HepG2 (cell line): ENCODE measurements around the gene CCDC191. TPM values are rescaled to one million over a fixed set of nuclear protein-coding genes. Genes with fewer than 3 reads are reported as not detected.

Experiments used
- ATAC-seq: fragments of 200-7000 bp; cut with Tn5 transposase; 3 replicates; pipeline ENCODE4 v1.9.1; 2020; ENCODE audit warnings: mild to moderate bottlenecking, moderate library complexity
- BruUV-seq: library from RNA; stranded (reverse); fragments of 400-500 nt; replicated peaks from 2 replicates; lab custom pipeline; 2021; lab: Mats Ljungman, UMichigan
- CTCF ChIA-PET: fragments of 300-600 bp; formaldehyde crosslinking; extraction: SDS; loops from one replicate; lab custom pipeline; 2021; ENCODE audit warnings: low total read pairs, inconsistent platforms, low intra/inter-chr PET ratio; lab: Yijun Ruan, JAX
- POLR2A ChIA-PET: fragments of 350-600 bp; sonication (Branson Sonifier 250); formaldehyde crosslinking; loops from one replicate; lab custom pipeline; 2020; ENCODE audit warnings: antibody characterized with exemption, inconsistent platforms; lab: Yijun Ruan, JAX
- DNase-seq: peaks from one replicate; pipeline ENCODE4 v3.0.0-alpha.2; 2015; ENCODE audit warnings: low spot score
- FAIRE-seq: peaks from 3 replicates; lab custom pipeline; 2011; peaks lifted over from hg19 to GRCh38; lab: Jason Lieb, UNC
- H2AFZ ChIP-seq: one replicate; pipeline ENCODE4 v1.6.1; 2011; ENCODE audit warnings: low read length, inconsistent platforms
- H3K27ac ChIP-seq: fragments of 300-600 bp; 3 replicates; pipeline ENCODE4 v1.8.0; 2011; ENCODE audit warnings: mixed run types, mild to moderate bottlenecking, mixed read lengths, low read length, inconsistent platforms; ENCODE audit not compliant: insufficient read depth; ENCODE audit errors: extremely low read length
- H3K27me3 ChIP-seq, 2 experiments: fragments of 200-600 bp in 1 of 2; 2 replicates in 1 of 2; 3 replicates in 1 of 2; pipeline versions ENCODE4 v1.6.0 to v1.8.0; 2011; ENCODE audit warnings: low read length in 2 of 2, mild to moderate bottlenecking in 2 of 2, moderate library complexity in 2 of 2, inconsistent platforms in 1 of 2; ENCODE audit not compliant: insufficient read depth in 2 of 2, control insufficient read depth in 1 of 2
- H3K36me3 ChIP-seq, 2 experiments: fragments of 200-600 bp in 1 of 2; replicated peaks in 1 of 2; 2 replicates in 1 of 2; 3 replicates in 1 of 2; pipeline versions ENCODE4 v1.5.1 to v1.8.0; 2011; ENCODE audit warnings: low read length in 2 of 2, inconsistent platforms in 1 of 2; ENCODE audit not compliant: insufficient read depth in 2 of 2, control insufficient read depth in 1 of 2
- H3K4me1 ChIP-seq: 2 replicates; pipeline ENCODE4 v1.5.1; 2012; ENCODE audit warnings: low read length, inconsistent platforms; ENCODE audit not compliant: insufficient read depth
- H3K4me2 ChIP-seq: 2 replicates; pipeline ENCODE4 v1.6.0; 2011; ENCODE audit warnings: low read depth, low read length, inconsistent platforms
- H3K4me3 ChIP-seq, 3 experiments: fragments of 200-600 bp in 1 of 3; sonication (generic), shearing (Covaris generic) in 1 of 3; replicated peaks in 1 of 3; 2 replicates each; pipeline ENCODE4 v1.5.1; 2011 to 2016; ENCODE audit warnings: low read length in 3 of 3, inconsistent platforms in 2 of 3, low read depth in 2 of 3, mild to moderate bottlenecking in 2 of 3, control low read depth in 1 of 3, mixed read lengths in 1 of 3; ENCODE audit not compliant: insufficient read depth in 1 of 3
- H3K79me2 ChIP-seq: one replicate; pipeline ENCODE4 v1.6.1; 2011; ENCODE audit warnings: low read length, inconsistent platforms; ENCODE audit not compliant: insufficient read depth
- H3K9ac ChIP-seq: 2 replicates; pipeline ENCODE4 v1.6.0; 2011; ENCODE audit warnings: mild to moderate bottlenecking, low read depth, low read length, inconsistent platforms; ENCODE audit not compliant: insufficient read depth
- H3K9me3 ChIP-seq: 2 replicates; pipeline ENCODE4 v1.5.1; 2012; ENCODE audit warnings: mild to moderate bottlenecking, low read length
- H4K20me1 ChIP-seq: 2 replicates; pipeline ENCODE4 v1.6.0; 2011; ENCODE audit warnings: inconsistent platforms, mild to moderate bottlenecking, low read length, moderate library complexity; ENCODE audit not compliant: insufficient read depth
- FOXJ3 ChIP-seq: sonication (generic); formaldehyde crosslinking; IDR thresholded peaks from 2 replicates; pipeline ENCODE4 v1.4.0; 2020; ENCODE audit warnings: missing genetic modification reagents, mild to moderate bottlenecking, borderline replicate concordance
- ISX ChIP-seq: sonication (generic); formaldehyde crosslinking; conservative IDR thresholded peaks from 2 replicates; pipeline ENCODE4 v1.5.0; 2020; ENCODE audit warnings: missing genetic modification reagents
- MEF2D ChIP-seq: sonication (generic); formaldehyde crosslinking; IDR thresholded peaks from 2 replicates; pipeline ENCODE4 v1.5.1; 2020; ENCODE audit warnings: mild to moderate bottlenecking, missing genetic modification reagents
- NRL ChIP-seq: sonication (generic); formaldehyde crosslinking; IDR thresholded peaks from 2 replicates; pipeline ENCODE4 v1.5.0; 2020; ENCODE audit warnings: missing genetic modification reagents, mild to moderate bottlenecking, moderate library complexity, borderline replicate concordance
- PHF8 ChIP-seq: sonication (generic); formaldehyde crosslinking; IDR thresholded peaks from 2 replicates; pipeline ENCODE4 v1.5.0; 2020; ENCODE audit warnings: missing genetic modification reagents
- PLRG1 ChIP-seq: fragments of 450-650 bp; conservative IDR thresholded peaks from 2 replicates; pipeline ENCODE4 v1.6.1; 2016
- POGZ ChIP-seq: sonication (generic); formaldehyde crosslinking; IDR thresholded peaks from 2 replicates; pipeline ENCODE4 v1.4.0; 2020; ENCODE audit warnings: mild to moderate bottlenecking, missing genetic modification reagents
- RARA ChIP-seq: IDR thresholded peaks from 2 replicates; pipeline ENCODE4 v1.6.1; 2016; ENCODE audit warnings: missing genetic modification reagents, missing compliant biosample characterization
- SIN3A ChIP-seq: IDR thresholded peaks from 2 replicates; pipeline ENCODE4 v1.6.1; 2011; ENCODE audit warnings: low read depth, mild to moderate bottlenecking, control low read depth, low read length, borderline replicate concordance
- XRCC5 ChIP-seq: fragments of 200-400 bp; formaldehyde crosslinking; optimal IDR thresholded peaks from 2 replicates; pipeline ENCODE3; 2017; ENCODE audit warnings: mild to moderate bottlenecking, low read length
- ZFP90 ChIP-seq: sonication (generic); formaldehyde crosslinking; IDR thresholded peaks from 2 replicates; pipeline ENCODE4 v1.8.0; 2022; ENCODE audit warnings: missing genetic modification reagents, mild to moderate bottlenecking, inconsistent platforms, borderline replicate concordance
- ZNF136 ChIP-seq: sonication (generic); formaldehyde crosslinking; IDR thresholded peaks from 2 replicates; pipeline ENCODE4 v1.8.1; 2022; ENCODE audit warnings: low read depth, mild to moderate bottlenecking, moderate library complexity, missing genetic modification reagents
- ZSCAN20 ChIP-seq: sonication (generic); formaldehyde crosslinking; IDR thresholded peaks from 2 replicates; pipeline ENCODE4 v1.4.0; 2020; ENCODE audit warnings: missing genetic modification reagents, mild to moderate bottlenecking, borderline replicate concordance
- ZSCAN30 ChIP-seq: sonication (generic); formaldehyde crosslinking; IDR thresholded peaks from 2 replicates; pipeline ENCODE4 v1.5.0; 2020; ENCODE audit warnings: mild to moderate bottlenecking, missing genetic modification reagents
- ZSCAN9 ChIP-seq: IDR thresholded peaks from 2 replicates; pipeline ENCODE4 v1.6.1; 2016; ENCODE audit warnings: borderline replicate concordance
- WGBS: methylation state at CpG from one replicate; pipeline ENCODE4 v1.1.6; 2017; ENCODE audit warnings: low lambda C conversion rate; 5-methylcytosine and 5-hydroxymethylcytosine counted together
- in situ Hi-C: cut with HindIII; loops from 2 replicates; pipeline ENCODE4 v1.10.0; 2017; ENCODE audit warnings: low pct_unique_long_range_greater_than_20kb; ENCODE audit not compliant: extremely low pct_ligation_motif_present
- intact Hi-C: fragments of 100-400 bp; cut with micrococcal nuclease; formaldehyde crosslinking; loops from one replicate; pipeline ENCODE4 v1.10.0; 2022; ENCODE audit not compliant: unreplicated experiment
- polyA plus RNA-seq, 8 experiments: library from polyadenylated mRNA; depleted of rRNA in 3 of 8; stranded (reverse) in 7 of 8; unstranded in 1 of 8; fragments of >200 nt; fragmentation: Illumina TruSeq in 4 of 8; extraction: Trizol in 4 of 8; gene quantifications; 2 replicates each; pipeline versions ENCODE4 v1.2.1 to v1.2.3, GENCODE V29; 2011 to 2016; ENCODE audit warnings: low read depth in 4 of 8, missing spikeins in 1 of 8, mixed read lengths in 1 of 8; ENCODE audit not compliant: insufficient read depth in 1 of 8
- total RNA-seq, 5 experiments: library from RNA; depleted of rRNA; stranded (reverse); fragments of >200 nt; fragmentation: Illumina TruSeq; extraction: Trizol; gene quantifications; 2 replicates each; pipeline ENCODE4 v1.2.3, GENCODE V29; 2016; ENCODE audit warnings: low read depth in 1 of 5
- TF ChIP-seq, protein P1 (sequence below): sonication (generic); formaldehyde crosslinking; IDR thresholded peaks from 2 replicates; pipeline ENCODE4 v1.4.0; 2020; ENCODE audit warnings: missing genetic modification reagents; ENCODE audit errors: not compliant biosample characterization
- TF ChIP-seq, protein P2 (sequence below): sonication (generic); formaldehyde crosslinking; IDR thresholded peaks from 2 replicates; pipeline ENCODE4 v1.8.0; 2023; ENCODE audit warnings: mild to moderate bottlenecking, missing genetic modification reagents
- TF ChIP-seq, protein P3 (sequence below): sonication (generic); formaldehyde crosslinking; IDR thresholded peaks from 2 replicates; pipeline ENCODE4 v1.4.0; 2020; ENCODE audit warnings: missing genetic modification reagents
- TF ChIP-seq, protein P4 (sequence below): sonication (generic); formaldehyde crosslinking; IDR thresholded peaks from 2 replicates; pipeline ENCODE4 v1.4.0; 2020; ENCODE audit warnings: mild to moderate bottlenecking, low read depth, missing genetic modification reagents

CCDC191 gene
- total and polyA plus RNA-seq, 2 of the 13 experiments (the other 11 are each of a cell fraction or from before 2014, with no cell fraction given): 0.91 to 1.4 TPM

DNA sequence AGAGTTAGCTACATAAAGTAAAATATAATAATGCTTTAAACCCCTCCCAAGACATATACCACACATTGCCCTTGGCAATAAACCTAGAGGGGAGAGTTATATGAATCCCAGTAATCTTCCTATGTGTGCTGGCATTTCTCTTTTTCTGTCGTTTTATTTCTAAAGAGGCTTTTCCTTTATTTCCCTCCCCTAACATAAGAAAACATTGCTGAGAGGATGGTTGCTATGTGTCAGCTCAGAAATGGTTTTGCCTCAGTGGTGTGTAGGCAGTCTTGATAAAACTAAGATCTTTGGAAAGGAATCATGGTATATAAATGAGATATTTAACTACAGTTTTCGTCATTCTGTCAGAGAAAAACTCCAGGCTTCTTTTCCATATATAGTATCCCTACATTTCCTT lies 30.0 kb downstream of the CCDC191 start:
- Histone ChIP-seq H2AFZ (no peak overlapping the region), H3K9ac (no peak overlapping the region), H3K4me3 (no peak overlapping the region), H4K20me1 (no peaks in the 10 kb centered on the region), H3K9me3 (no peaks in the 10 kb centered on the region), H3K79me2 (no peaks in the 10 kb centered on the region), H3K4me1 (no peaks in the 10 kb centered on the region), H3K27me3 (no peaks in the 10 kb centered on the region), H3K4me2 (no peak overlapping the region), H3K36me3 (no peaks in the 10 kb centered on the region), H3K27ac (no peak overlapping the region)
- DNase-seq (no peak), FAIRE-seq (no peak), ATAC-seq (no peak)
- no TSS peak for BruUV-seq
- ChIA-PET CTCF (no interaction called here), POLR2A (no interaction called here)
- intact Hi-C loops (no loop called here), in situ Hi-C loops (no loop called here)
- TF ChIP-seq ZFP90 (no peak), MEF2D (no peak), ZSCAN20 (CRISPR knock-in tag) (no peak), PLRG1 (no peak), ZNF136 (CRISPR knock-in tag) (no peak), ZSCAN9 (CRISPR knock-in tag) (no peak), XRCC5 (no peak), RARA (CRISPR knock-in tag) (no peak), PHF8 (CRISPR knock-in tag) (no peak), NRL (no peak), FOXJ3 (CRISPR knock-in tag) (no peak), ZSCAN30 (CRISPR knock-in tag) (no peak), POGZ (CRISPR knock-in tag) (no peak), SIN3A (no peak), ISX (CRISPR knock-in tag) (no peak)
- TF ChIP-seq, protein P1, sequence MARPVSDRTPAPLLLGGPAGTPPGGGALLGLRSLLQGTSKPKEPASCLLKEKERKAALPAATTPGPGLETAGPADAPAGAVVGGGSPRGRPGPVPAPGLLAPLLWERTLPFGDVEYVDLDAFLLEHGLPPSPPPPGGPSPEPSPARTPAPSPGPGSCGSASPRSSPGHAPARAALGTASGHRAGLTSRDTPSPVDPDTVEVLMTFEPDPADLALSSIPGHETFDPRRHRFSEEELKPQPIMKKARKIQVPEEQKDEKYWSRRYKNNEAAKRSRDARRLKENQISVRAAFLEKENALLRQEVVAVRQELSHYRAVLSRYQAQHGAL (CRISPR knock-in tag): no peak
- TF ChIP-seq, protein P2, sequence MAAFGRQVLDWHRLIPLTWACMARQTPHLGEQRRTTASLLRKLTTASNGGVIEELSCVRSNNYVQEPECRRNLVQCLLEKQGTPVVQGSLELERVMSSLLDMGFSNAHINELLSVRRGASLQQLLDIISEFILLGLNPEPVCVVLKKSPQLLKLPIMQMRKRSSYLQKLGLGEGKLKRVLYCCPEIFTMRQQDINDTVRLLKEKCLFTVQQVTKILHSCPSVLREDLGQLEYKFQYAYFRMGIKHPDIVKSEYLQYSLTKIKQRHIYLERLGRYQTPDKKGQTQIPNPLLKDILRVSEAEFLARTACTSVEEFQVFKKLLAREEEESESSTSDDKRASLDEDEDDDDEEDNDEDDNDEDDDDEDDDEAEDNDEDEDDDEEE: no peak
- TF ChIP-seq, protein P3, sequence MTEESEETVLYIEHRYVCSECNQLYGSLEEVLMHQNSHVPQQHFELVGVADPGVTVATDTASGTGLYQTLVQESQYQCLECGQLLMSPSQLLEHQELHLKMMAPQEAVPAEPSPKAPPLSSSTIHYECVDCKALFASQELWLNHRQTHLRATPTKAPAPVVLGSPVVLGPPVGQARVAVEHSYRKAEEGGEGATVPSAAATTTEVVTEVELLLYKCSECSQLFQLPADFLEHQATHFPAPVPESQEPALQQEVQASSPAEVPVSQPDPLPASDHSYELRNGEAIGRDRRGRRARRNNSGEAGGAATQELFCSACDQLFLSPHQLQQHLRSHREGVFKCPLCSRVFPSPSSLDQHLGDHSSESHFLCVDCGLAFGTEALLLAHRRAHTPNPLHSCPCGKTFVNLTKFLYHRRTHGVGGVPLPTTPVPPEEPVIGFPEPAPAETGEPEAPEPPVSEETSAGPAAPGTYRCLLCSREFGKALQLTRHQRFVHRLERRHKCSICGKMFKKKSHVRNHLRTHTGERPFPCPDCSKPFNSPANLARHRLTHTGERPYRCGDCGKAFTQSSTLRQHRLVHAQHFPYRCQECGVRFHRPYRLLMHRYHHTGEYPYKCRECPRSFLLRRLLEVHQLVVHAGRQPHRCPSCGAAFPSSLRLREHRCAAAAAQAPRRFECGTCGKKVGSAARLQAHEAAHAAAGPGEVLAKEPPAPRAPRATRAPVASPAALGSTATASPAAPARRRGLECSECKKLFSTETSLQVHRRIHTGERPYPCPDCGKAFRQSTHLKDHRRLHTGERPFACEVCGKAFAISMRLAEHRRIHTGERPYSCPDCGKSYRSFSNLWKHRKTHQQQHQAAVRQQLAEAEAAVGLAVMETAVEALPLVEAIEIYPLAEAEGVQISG: no peak
- TF ChIP-seq, protein P4, sequence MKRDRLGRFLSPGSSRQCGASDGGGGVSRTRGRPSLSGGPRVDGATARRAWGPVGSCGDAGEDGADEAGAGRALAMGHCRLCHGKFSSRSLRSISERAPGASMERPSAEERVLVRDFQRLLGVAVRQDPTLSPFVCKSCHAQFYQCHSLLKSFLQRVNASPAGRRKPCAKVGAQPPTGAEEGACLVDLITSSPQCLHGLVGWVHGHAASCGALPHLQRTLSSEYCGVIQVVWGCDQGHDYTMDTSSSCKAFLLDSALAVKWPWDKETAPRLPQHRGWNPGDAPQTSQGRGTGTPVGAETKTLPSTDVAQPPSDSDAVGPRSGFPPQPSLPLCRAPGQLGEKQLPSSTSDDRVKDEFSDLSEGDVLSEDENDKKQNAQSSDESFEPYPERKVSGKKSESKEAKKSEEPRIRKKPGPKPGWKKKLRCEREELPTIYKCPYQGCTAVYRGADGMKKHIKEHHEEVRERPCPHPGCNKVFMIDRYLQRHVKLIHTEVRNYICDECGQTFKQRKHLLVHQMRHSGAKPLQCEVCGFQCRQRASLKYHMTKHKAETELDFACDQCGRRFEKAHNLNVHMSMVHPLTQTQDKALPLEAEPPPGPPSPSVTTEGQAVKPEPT (CRISPR knock-in tag): no peak
- WGBS: 29% methylated on average over 2 of the region's 2 CpGs
